ENCODE results near the gene RUNX2. TPM values are rescaled to one million over a fixed set of nuclear protein-coding genes. Genes with fewer than 3 reads are reported as not detected.

The RUNX2 gene
- total and polyA plus RNA-seq, 12 donors, result 0.28 to 4.5 (median 1.8) TPM

- H3K27ac ChIP-seq, result no peak overlapping the region
- 57 to 69% (median 68%) methylated on average over 7 of the region's 7 CpGs for WGBS, 4 donors
- no peaks in the 10 kb centered on the region for H3K4me1 ChIP-seq (replicated peaks in 1 of 2)
- H3K4me3 ChIP-seq, result no peak overlapping the region
- TF ChIP-seq CTCF (IDR thresholded peaks at IDR 0.05) (no peak), POLR2A (IDR thresholded peaks at IDR 0.05) (no peak)
- DNase-seq, result no peak
- no peaks in the 10 kb centered on the region for H3K9me3 ChIP-seq (replicated peaks in 1 of 3)
- intact Hi-C loops (cut with DNase I), result no loop called here
- peaks cover 5% of the 10 kb centered on the region for H3K27me3 ChIP-seq
- H3K36me3 ChIP-seq (replicated peaks in 1 of 2), result no peaks in the 10 kb centered on the region
Measured at GRCh38 chr6:45637611-45638257, 309.6 kb downstream of the RUNX2 start.

GRCh38 chr6:45640081-45640491 lies 312.0 kb downstream of the RUNX2 start:
- H3K36me3 ChIP-seq (replicated peaks in 1 of 2), result no peaks in the 10 kb centered on the region
- H3K27me3 ChIP-seq, result peaks cover 5% of the 10 kb centered on the region
- H3K9me3 ChIP-seq (replicated peaks in 1 of 3), result no peaks in the 10 kb centered on the region
- no peak overlapping the region for H3K27ac ChIP-seq
- H3K4me3 ChIP-seq, result no peak overlapping the region
- DNase-seq, result no peak
- intact Hi-C loops (cut with DNase I), result no loop called here
- WGBS, 4 donors, result 62 to 79% (median 68%) methylated on average over 2 of the region's 2 CpGs
- TF ChIP-seq POLR2A (IDR thresholded peaks at IDR 0.05), result no peak
- TF ChIP-seq CTCF (IDR thresholded peaks at IDR 0.05), result no peak
- no peaks in the 10 kb centered on the region for H3K4me1 ChIP-seq (replicated peaks in 1 of 2)

DNA sequence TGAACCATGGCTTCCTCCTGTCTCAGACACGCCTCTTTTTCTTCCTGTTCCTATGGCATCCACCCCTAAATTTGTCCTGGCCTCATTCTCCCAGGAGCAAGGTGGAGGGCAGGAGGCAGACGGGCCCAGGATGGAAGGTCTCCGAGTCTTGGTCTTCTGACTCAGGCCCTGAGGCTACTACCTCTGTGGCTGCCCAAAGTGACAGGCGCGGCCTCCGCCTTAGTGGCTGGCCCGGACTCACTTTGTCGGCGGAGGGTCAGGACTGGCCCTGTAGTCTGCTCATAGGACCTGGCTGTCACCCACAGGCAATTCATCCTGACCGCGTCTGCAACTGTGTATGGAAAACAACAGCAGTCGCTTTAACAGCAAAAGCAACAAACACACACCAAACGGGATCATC lies 312.7 kb downstream of the RUNX2 start:
- Histone ChIP-seq H3K27me3 (peaks cover 5% of the 10 kb centered on the region), H3K36me3 (replicated peaks in 1 of 2) (no peaks in the 10 kb centered on the region), H3K4me1 (replicated peaks in 1 of 2) (no peaks in the 10 kb centered on the region), H3K27ac (no peak overlapping the region), H3K4me3 (no peak overlapping the region), H3K9me3 (replicated peaks in 1 of 3) (no peaks in the 10 kb centered on the region)
- intact Hi-C loops (cut with DNase I), result no loop called here
- DNase-seq, result no peak
- TF ChIP-seq POLR2A (IDR thresholded peaks at IDR 0.05), result no peak
- no peak for TF ChIP-seq CTCF (IDR thresholded peaks at IDR 0.05)
- 91 to 92% (median 92%) methylated on average over 11 to 13 of the region's 13 CpGs for WGBS, 4 donors

DNA sequence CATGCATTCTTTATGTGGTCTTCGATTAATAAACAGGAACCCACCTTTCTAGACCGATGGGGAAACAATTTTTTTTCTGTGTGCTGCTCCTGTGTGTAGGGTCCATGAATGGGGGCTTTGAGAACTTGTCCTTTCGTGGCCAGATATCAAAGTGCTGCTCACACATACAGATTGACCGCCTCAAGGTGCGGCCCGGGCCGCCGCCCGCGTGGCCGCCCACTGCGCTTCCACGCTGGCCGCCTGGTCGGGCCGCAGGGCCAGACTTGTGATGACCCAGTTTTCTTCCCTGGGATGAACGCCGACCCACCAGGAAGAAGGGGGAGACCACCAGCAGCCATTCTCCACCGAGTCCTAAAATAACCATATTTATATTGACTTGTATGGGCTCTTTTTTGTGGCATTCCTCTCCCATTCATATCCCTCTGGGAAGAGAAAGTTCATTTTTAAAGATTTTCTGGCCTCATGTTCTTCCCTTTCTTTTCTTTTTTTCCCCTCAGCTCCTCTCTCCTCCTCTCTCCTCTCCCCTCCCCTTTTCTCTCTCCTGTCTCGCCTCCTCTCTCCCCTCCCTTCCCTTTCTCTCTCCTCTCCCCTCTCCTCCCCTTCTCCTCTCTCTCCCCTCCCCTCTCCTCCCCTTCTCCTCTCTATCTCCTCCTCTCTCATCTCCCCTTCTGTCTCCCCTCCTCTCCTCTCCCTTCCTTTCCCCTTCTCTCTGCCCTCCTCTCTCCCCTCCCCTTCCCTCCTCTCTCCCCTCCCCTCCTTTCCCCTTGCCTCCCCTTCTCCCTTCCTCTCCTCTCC lies 314.4 kb downstream of the RUNX2 start:
- no peak overlapping the region for H3K27ac ChIP-seq
- H3K4me1 ChIP-seq (replicated peaks in 1 of 2), result no peaks in the 10 kb centered on the region
- H3K9me3 ChIP-seq (replicated peaks in 1 of 3), result no peaks in the 10 kb centered on the region
- intact Hi-C loops (cut with DNase I), result no loop called here
- 93 to 97% (median 93%) methylated on average over 20 of the region's 20 CpGs for WGBS, 4 donors
- no peaks in the 10 kb centered on the region for H3K36me3 ChIP-seq (replicated peaks in 1 of 2)
- DNase-seq, result no peak
- no peaks in the 10 kb centered on the region for H3K27me3 ChIP-seq
- TF ChIP-seq CTCF (IDR thresholded peaks at IDR 0.05) (no peak), POLR2A (IDR thresholded peaks at IDR 0.05) (no peak)
- no peak overlapping the region for H3K4me3 ChIP-seq
